Left lobe of liver (tissue), 2 donors: ENCODE results near the gene YEATS4. TPM values are rescaled to one million over a fixed set of nuclear protein-coding genes. Genes with fewer than 3 reads are reported as not detected.
A peak's percentile ranks its signal among the peaks of the same experiment; 100 is the strongest.
"Not testable (repeated sequence)": the region's sequence is repeated elsewhere in the genome, so short reads cannot be mapped to it uniquely, and the experiment has no call there.

Experiments used
- ATAC-seq: fragments of 200-7000 bp; cut with Tn5 transposase; one replicate; pipeline ENCODE4 v1.9.1; 2020; ENCODE audit warnings: mild to moderate bottlenecking, moderate library complexity
- DNase-seq: peaks from one replicate; pipeline ENCODE4 v3.0.0-alpha.2; 2020; ENCODE audit warnings: low spot score
- total RNA-seq: library from RNA; stranded (reverse); gene quantifications from one replicate; pipeline ENCODE4 v1.2.1, GENCODE V29; 2021
- donor health status: DM: no; HTN: no; CAD: no; lungs with moderate emphysema.
- donor health status: DM: no; HTN: yes; CAD: no.

Gene YEATS4
- 3.4 TPM for total RNA-seq

GRCh38 chr12:69359531-69360347, at the start of gene YEATS4:
YEATS4 (plus strand) TSS chr12:69359743; CDS start chr12:69359973, 230 bp downstream.
- peak; percentile 88 for DNase-seq
- peak; percentile 90 for ATAC-seq

GRCh38 chr12:69313209-69313608, 46.3 kb upstream of the YEATS4 start:
- ATAC-seq (no peak), DNase-seq (no peak)

GRCh38 chr12:69316784-69317183, 42.8 kb upstream of the YEATS4 start:
- DNase-seq, ATAC-seq: not testable (repeated sequence)

- ATAC-seq, result not testable (repeated sequence)
These were observed 42.3 kb upstream of the YEATS4 start for GRCh38 chr12:69317233-69317632.

GRCh38 chr12:69318225-69318624, 41.3 kb upstream of the YEATS4 start:
- DNase-seq (no peak), ATAC-seq (peak; percentile 48)

More at GRCh38 chr12:69317233-69317632, 42.3 kb upstream of the YEATS4 start:
- DNase-seq, result not testable (repeated sequence)

- DNase-seq (no peak), ATAC-seq (peak; percentile 21)
These were observed 38.2 kb upstream of the YEATS4 start for GRCh38 chr12:69321351-69321750.

GRCh38 chr12:69324797-69325466, 34.6 kb upstream of the YEATS4 start:
- ATAC-seq (no peak), DNase-seq (no peak)

- no peak for ATAC-seq
- DNase-seq, result no peak
These were observed 31.1 kb upstream of the YEATS4 start for GRCh38 chr12:69328426-69328825.

- DNase-seq (no peak), ATAC-seq (no peak)
These were observed 29.7 kb upstream of the YEATS4 start for GRCh38 chr12:69329669-69330428.

GRCh38 chr12:69330475-69331473, 28.8 kb upstream of the YEATS4 start:
- DNase-seq, result peak; percentile 64
- ATAC-seq, result peak; percentile 71

- no peak for DNase-seq
- peak; percentile 63 for ATAC-seq
These were observed 28.0 kb upstream of the YEATS4 start for GRCh38 chr12:69331519-69331908.

- peak; percentile 38 for ATAC-seq
- no peak for DNase-seq
These were observed 27.4 kb upstream of the YEATS4 start for GRCh38 chr12:69331909-69332684.

GRCh38 chr12:69332815-69333358, 26.7 kb upstream of the YEATS4 start:
- no peak for DNase-seq
- ATAC-seq, result peak; percentile 42

GRCh38 chr12:69334158-69334557, 25.4 kb upstream of the YEATS4 start:
- ATAC-seq (no peak), DNase-seq (no peak)

GRCh38 chr12:69337311-69338090, 22.0 kb upstream of the YEATS4 start:
- DNase-seq (no peak), ATAC-seq (peak; percentile 34)

GRCh38 chr12:69338120-69338859, 21.3 kb upstream of the YEATS4 start:
- DNase-seq (no peak), ATAC-seq (peak; percentile 23)

- no peak for DNase-seq
- ATAC-seq, result no peak
These were observed 20.6 kb upstream of the YEATS4 start for GRCh38 chr12:69338936-69339335.

GRCh38 chr12:69339999-69340398, 19.5 kb upstream of the YEATS4 start:
- peak; percentile 52 for ATAC-seq
- no peak for DNase-seq
